H1 (cell line): ENCODE measurements around the gene CIROP. TPM values are rescaled to one million over a fixed set of nuclear protein-coding genes. Genes with fewer than 3 reads are reported as not detected.

ENCODE experiments used
- CTCF ChIA-PET: fragments of 300-600 bp; sonication (Branson Sonifier 250); formaldehyde crosslinking; loops from one replicate; lab custom pipeline; 2021; ENCODE audit not compliant: partially characterized antibody; lab: Charles Lee
- POLR2A ChIA-PET: fragments of 300-600 bp; sonication (Branson Sonifier 250); formaldehyde crosslinking; loops from one replicate; lab custom pipeline; 2021; ENCODE audit warnings: inconsistent platforms; ENCODE audit not compliant: partially characterized antibody; lab: Charles Lee
- DNase-seq, 2 experiments: peaks; one replicate each; pipeline versions ENCODE4 v3.0.0 to v3.0.0-alpha.2; 2010 to 2022; ENCODE audit warnings: low spot score in 2 of 2, low read depth in 1 of 2, mixed read lengths in 1 of 2
- FAIRE-seq: peaks from 2 replicates; lab custom pipeline; 2011; peaks lifted over from hg19 to GRCh38; lab: Jason Lieb, UNC
- H2AFZ ChIP-seq: 2 replicates; pipeline ENCODE4 v1.8.1; 2012; ENCODE audit warnings: low read length, inconsistent platforms
- H2AK5ac ChIP-seq: 2 replicates; pipeline ENCODE4 v1.6.1; 2013; ENCODE audit warnings: low read depth, low read length
- H2BK120ac ChIP-seq: replicated peaks from 2 replicates; pipeline ENCODE3; 2013; ENCODE audit warnings: low read depth, low read length, inconsistent platforms
- H2BK12ac ChIP-seq: 2 replicates; pipeline ENCODE4 v1.6.1; 2013; ENCODE audit warnings: low read depth, low read length
- H2BK15ac ChIP-seq: 2 replicates; pipeline ENCODE4 v1.6.1; 2013; ENCODE audit warnings: low read length
- H2BK20ac ChIP-seq: 2 replicates; pipeline ENCODE4 v1.6.1; 2013; ENCODE audit warnings: low read length
- H2BK5ac ChIP-seq: 2 replicates; pipeline ENCODE4 v1.6.1; 2013; ENCODE audit warnings: low read depth, low read length
- H3K14ac ChIP-seq: 2 replicates; pipeline ENCODE4 v1.6.1; 2013; ENCODE audit warnings: inconsistent platforms; ENCODE audit not compliant: insufficient read length
- H3K18ac ChIP-seq: 2 replicates; pipeline ENCODE4 v1.6.1; 2013; ENCODE audit warnings: low read length; ENCODE audit errors: extremely low read depth
- H3K23ac ChIP-seq: 2 replicates; pipeline ENCODE4 v1.6.1; 2013; ENCODE audit warnings: inconsistent platforms; ENCODE audit not compliant: insufficient read length
- H3K23me2 ChIP-seq: 2 replicates; pipeline ENCODE4 v1.6.1; 2013; ENCODE audit warnings: low read depth, low read length
- H3K27ac ChIP-seq: 2 replicates; pipeline ENCODE4 v1.6.1; 2011; ENCODE audit warnings: low read depth, low read length, inconsistent platforms
- H3K27me3 ChIP-seq, 4 experiments: replicated peaks in 1 of 4; 1 replicate in 1 of 4; 2 replicates in 3 of 4; pipeline versions ENCODE4 v1.6.1 to v1.8.1; 2011 to 2013; ENCODE audit warnings: low read length in 3 of 4, mild to moderate bottlenecking in 3 of 4, inconsistent platforms in 2 of 4, mixed read lengths in 2 of 4, moderate library complexity in 1 of 4; ENCODE audit not compliant: control insufficient read depth in 3 of 4, insufficient read depth in 3 of 4; ENCODE audit errors: extremely low read depth in 1 of 4
- H3K36me3 ChIP-seq, 4 experiments: 2 replicates each; pipeline versions ENCODE4 v1.6.1 to v1.8.1; 2011 to 2013; ENCODE audit warnings: mild to moderate bottlenecking in 4 of 4, low read length in 3 of 4, moderate library complexity in 2 of 4, control low read depth in 1 of 4, inconsistent platforms in 1 of 4; ENCODE audit not compliant: insufficient read depth in 4 of 4, control insufficient read depth in 2 of 4
- H3K4ac ChIP-seq: replicated peaks from 2 replicates; pipeline ENCODE3; 2013; ENCODE audit warnings: low read length, low read depth, mixed read lengths, inconsistent platforms; ENCODE audit not compliant: insufficient read length
- H3K4me1 ChIP-seq, 4 experiments: replicated peaks in 1 of 4; 1 replicate in 1 of 4; 2 replicates in 3 of 4; pipeline versions ENCODE4 v1.6.1 to v1.8.1; 2011 to 2013; ENCODE audit warnings: low read length in 3 of 4, inconsistent platforms in 2 of 4, mixed read lengths in 1 of 4; ENCODE audit not compliant: insufficient read depth in 4 of 4, control insufficient read depth in 3 of 4
- H3K4me2 ChIP-seq, 2 experiments: 2 replicates each; pipeline versions ENCODE4 v1.6.1 to v1.8.1; 2011 to 2013; ENCODE audit warnings: low read depth in 2 of 2, low read length in 2 of 2, control low read depth in 1 of 2, inconsistent platforms in 1 of 2, mild to moderate bottlenecking in 1 of 2; ENCODE audit not compliant: insufficient read depth in 1 of 2
- H3K4me3 ChIP-seq, 4 experiments: fragments of 200-600, 300-600 bp in 1 of 4; sonication (generic), shearing (Covaris generic), sonication (Bioruptor Twin) in 1 of 4; 2 replicates each; pipeline versions ENCODE4 v1.5.1 to v1.8.1; 2011 to 2016; ENCODE audit warnings: low read length in 4 of 4, low read depth in 3 of 4, control low read depth in 2 of 4, inconsistent platforms in 2 of 4, mild to moderate bottlenecking in 2 of 4, mixed read lengths in 1 of 4, moderate library complexity in 1 of 4; ENCODE audit not compliant: insufficient read depth in 2 of 4; ENCODE audit errors: extremely low read depth in 1 of 4
- H3K56ac ChIP-seq: replicated peaks from 2 replicates; pipeline ENCODE3; 2013; ENCODE audit warnings: low read depth, mild to moderate bottlenecking, mixed read lengths, low read length, inconsistent platforms; ENCODE audit not compliant: insufficient read length
- H3K79me1 ChIP-seq: 2 replicates; pipeline ENCODE4 v1.6.1; 2013; ENCODE audit warnings: low read depth, low read length, control low read depth
- H3K79me2 ChIP-seq, 2 experiments: 2 replicates each; pipeline versions ENCODE4 v1.6.1 to v1.8.1; 2012 to 2013; ENCODE audit warnings: low read length in 2 of 2, mild to moderate bottlenecking in 2 of 2, inconsistent platforms in 1 of 2; ENCODE audit not compliant: insufficient read depth in 2 of 2, control insufficient read depth in 1 of 2
- H3K9ac ChIP-seq, 4 experiments: replicated peaks in 1 of 4; 1 replicate in 1 of 4; 2 replicates in 3 of 4; pipeline versions ENCODE4 v1.6.1 to v1.8.1; 2011 to 2013; ENCODE audit warnings: low read depth in 3 of 4, low read length in 3 of 4, control low read depth in 2 of 4, mild to moderate bottlenecking in 2 of 4, moderate library complexity in 2 of 4, inconsistent platforms in 1 of 4; ENCODE audit errors: extremely low read depth in 1 of 4
- H3K9me3 ChIP-seq, 2 experiments: 2 replicates each; pipeline versions ENCODE4 v1.6.1 to v1.8.1; 2012 to 2013; ENCODE audit warnings: mild to moderate bottlenecking in 2 of 2, moderate library complexity in 2 of 2, control low read depth in 1 of 2, inconsistent platforms in 1 of 2, low read depth in 1 of 2, low read length in 1 of 2, mixed read lengths in 1 of 2; ENCODE audit not compliant: insufficient read depth in 2 of 2
- H4K20me1 ChIP-seq, 2 experiments: replicated peaks in 1 of 2; 2 replicates each; pipeline versions ENCODE3 to v1.8.1; 2011 to 2013; ENCODE audit warnings: inconsistent platforms in 2 of 2, low read length in 2 of 2, mild to moderate bottlenecking in 1 of 2; ENCODE audit not compliant: insufficient read depth in 2 of 2, control insufficient read depth in 1 of 2
- H4K5ac ChIP-seq: 2 replicates; pipeline ENCODE4 v1.6.1; 2013; ENCODE audit warnings: low read length, low read depth, mixed read lengths, inconsistent platforms; ENCODE audit not compliant: insufficient read length
- H4K8ac ChIP-seq: 2 replicates; pipeline ENCODE4 v1.8.0; 2013; ENCODE audit warnings: mild to moderate bottlenecking, moderate library complexity, low read length, inconsistent platforms; ENCODE audit not compliant: insufficient read depth; ENCODE audit errors: extremely low read depth
- H4K91ac ChIP-seq: replicated peaks from 2 replicates; pipeline ENCODE3; 2013; ENCODE audit warnings: low read length, mixed read lengths, inconsistent platforms; ENCODE audit not compliant: insufficient read length
- CHD1 ChIP-seq: IDR thresholded peaks from 2 replicates; pipeline ENCODE4 v1.6.1; 2012; ENCODE audit warnings: low read depth, low read length, improper control_type of control experiment
- CTCF ChIP-seq, 3 experiments: IDR thresholded peaks; 1 replicate in 2 of 3; 2 replicates in 1 of 3; pipeline versions ENCODE4 v1.5.1 to v1.6.1; 2011; ENCODE audit warnings: low read length in 3 of 3, mild to moderate bottlenecking in 3 of 3, inconsistent platforms in 2 of 3, low read depth in 1 of 3, moderate library complexity in 1 of 3; ENCODE audit not compliant: insufficient read depth in 1 of 3; ENCODE audit errors: control extremely low read depth in 1 of 3
- JUND ChIP-seq: IDR thresholded peaks from 2 replicates; pipeline ENCODE4 v1.6.1; 2011; ENCODE audit warnings: mild to moderate bottlenecking, improper control_type of control experiment, low read length
- RAD21 ChIP-seq, 2 experiments: IDR thresholded peaks in 1 of 2; conservative IDR thresholded peaks in 1 of 2; 2 replicates each; pipeline ENCODE4 v1.6.1; 2011; ENCODE audit warnings: low read depth in 2 of 2, low read length in 2 of 2, improper control_type of control experiment in 1 of 2, inconsistent platforms in 1 of 2, mild to moderate bottlenecking in 1 of 2, moderate library complexity in 1 of 2
- RBBP5 ChIP-seq: IDR thresholded peaks from 2 replicates; pipeline ENCODE4 v1.7.1; 2012; ENCODE audit warnings: low read depth, mild to moderate bottlenecking, inconsistent platforms, low read length, moderate library complexity, borderline replicate concordance
- SUZ12 ChIP-seq: fragments of 200-600 bp; sonication (generic); IDR thresholded peaks from 2 replicates; pipeline ENCODE4 v1.6.1; 2012; ENCODE audit warnings: mild to moderate bottlenecking, inconsistent platforms, low read length, moderate library complexity, mixed read lengths
- ZNF274 ChIP-seq: IDR thresholded peaks from 2 replicates; pipeline ENCODE4 v1.7.0; 2012; ENCODE audit warnings: low read length, borderline replicate concordance; ENCODE audit errors: extremely low read depth
- WGBS, 2 experiments: shearing (Covaris generic) in 1 of 2; methylation state at CpG; one replicate each; pipeline versions ENCODE4 v1.1.6 to v1.1.7; 2013 to 2015; ENCODE audit warnings: low lambda C conversion rate in 2 of 2, mixed read lengths in 2 of 2, inconsistent platforms in 1 of 2, low coverage in 1 of 2, missing lambda C conversion rate in 1 of 2; ENCODE audit not compliant: insufficient replicate concordance in 2 of 2, insufficient coverage in 1 of 2, insufficient read length in 1 of 2; ENCODE audit errors: extremely low coverage in 1 of 2, missing lambda C conversion rate in 1 of 2; 5-methylcytosine and 5-hydroxymethylcytosine counted together
- polyA plus RNA-seq, 7 experiments: library from polyadenylated mRNA; depleted of rRNA in 3 of 7; stranded (reverse) in 5 of 7; unstranded in 2 of 7; fragments of >200 nt in 5 of 7; fragments of 200-250 nt in 2 of 7; gene quantifications; 1 replicate in 5 of 7; 2 replicates in 1 of 7; 4 replicates in 1 of 7; pipeline versions ENCODE4 v1.2.1 to v1.2.3, GENCODE V29; 2011 to 2013; ENCODE audit warnings: missing spikeins in 2 of 7, mixed read lengths in 2 of 7
- total RNA-seq: library from RNA; stranded (reverse); fragmentation: NEBNext Ultra II Directional; extraction: Animal tissue kit (Norgen Biotek cat#: 25700); gene quantifications from 2 replicates; pipeline ENCODE4 v1.2.1, GENCODE V29; 2021

The CIROP gene
- total and polyA plus RNA-seq, 2 of the 8 experiments (the other 6 are each of a cell fraction or from before 2014, with no cell fraction given), result 0.06 TPM; not detected in 1

GRCh38 chr14:23052182-23052623 lies 52.6 kb downstream of the CIROP start:
- 83% methylated on average over 13 of the region's 14 CpGs; no CpG with 5 or more reads in 1 of the 2 experiments for WGBS, 2 experiments
- peaks cover 0 to 2% of the 10 kb centered on the region in 2 experiments for H4K20me1 ChIP-seq
- peaks cover 10% of the 10 kb centered on the region for H3K23me2 ChIP-seq
- H3K4me2 ChIP-seq, result no peak overlapping the region
- H4K5ac ChIP-seq, result no peak overlapping the region
- no peak overlapping the region for H2BK15ac ChIP-seq
- ChIA-PET CTCF (interaction anchor here (0.5 to 29.2 kb wide), 21 partner anchors 8 to 122 kb away, joined by 3 to 785 read pairs (median 5); partner anchors contain the start of genes AJUBA and PSMB11), POLR2A (interaction anchor here (1.0 to 2.4 kb wide), 6 partner anchors 22 to 69 kb away, joined by 4 to 8 read pairs (median 5); partner anchors contain the start of gene AJUBA)
- no peaks in the 10 kb centered on the region for H3K79me1 ChIP-seq
- H3K27me3 ChIP-seq, result no peaks in the 10 kb centered on the region; a peak in 1 of 7 replicates
- H4K91ac ChIP-seq, result no peak overlapping the region
- FAIRE-seq, result no peak
- no peak overlapping the region for H3K4ac ChIP-seq
- no peak overlapping the region for H3K18ac ChIP-seq
- no peak overlapping the region for H3K14ac ChIP-seq
- H3K79me2 ChIP-seq, result no peaks in the 10 kb centered on the region
- no peak overlapping the region for H2BK20ac ChIP-seq
- H2BK5ac ChIP-seq, result no peak overlapping the region
- no peak overlapping the region for H2AK5ac ChIP-seq
- H4K8ac ChIP-seq, result no peak overlapping the region; the same call in 1 of the 2 replicates
- TF ChIP-seq CHD1 (no peak), RBBP5 (no peak), ZNF274 (no peak), SUZ12 (no peak), JUND (no peak), CTCF (IDR thresholded peaks at IDR 0.05; ENCODE audit: control extremely low read depth in 1 of 3, insufficient read depth in 1 of 3, low read depth in 1 of 3, low read length in 3 of 3) (peak; percentile 62 to 76 (median 66)), RAD21 (IDR thresholded peaks at IDR 0.05 in 1 of 2, conservative IDR thresholded peaks at IDR 0.05 in 1 of 2; ENCODE audit: low read depth in 2 of 2, low read length in 2 of 2) (peak; percentile 76 to 82)
- peak in 1 of 2 experiments; percentile 62 for DNase-seq
- H3K36me3 ChIP-seq, result peaks cover 0 to 10% (median 3%) of the 10 kb centered on the region in 4 experiments; a peak in 5 of 8 replicates
- no peak overlapping the region for H3K9ac ChIP-seq
- no peak overlapping the region for H3K4me3 ChIP-seq
- H3K4me1 ChIP-seq, result peaks cover 0 to 13% (median 5%) of the 10 kb centered on the region in 4 experiments; a peak in 5 of 7 replicates
- no peak overlapping the region for H2BK120ac ChIP-seq
- H3K27ac ChIP-seq, result no peak overlapping the region
- no peak overlapping the region for H3K56ac ChIP-seq
- no peak overlapping the region for H2AFZ ChIP-seq
- H3K23ac ChIP-seq, result no peak overlapping the region
- H2BK12ac ChIP-seq, result no peak overlapping the region
- no peaks in the 10 kb centered on the region for H3K9me3 ChIP-seq
